IPS DF 4.7 (cell line): Measurements from ENCODE around the gene CBLC.
"Not testable (repeated sequence)": the region's sequence is repeated elsewhere in the genome, so short reads cannot be mapped to it uniquely, and the experiment has no call there.

ENCODE experiments used
- DNase-seq: peaks from one replicate; pipeline ENCODE4 v3.0.0-alpha.2; 2013; ENCODE audit warnings: low spot score; ENCODE audit errors: extremely low read depth

CBLC gene

DNA sequence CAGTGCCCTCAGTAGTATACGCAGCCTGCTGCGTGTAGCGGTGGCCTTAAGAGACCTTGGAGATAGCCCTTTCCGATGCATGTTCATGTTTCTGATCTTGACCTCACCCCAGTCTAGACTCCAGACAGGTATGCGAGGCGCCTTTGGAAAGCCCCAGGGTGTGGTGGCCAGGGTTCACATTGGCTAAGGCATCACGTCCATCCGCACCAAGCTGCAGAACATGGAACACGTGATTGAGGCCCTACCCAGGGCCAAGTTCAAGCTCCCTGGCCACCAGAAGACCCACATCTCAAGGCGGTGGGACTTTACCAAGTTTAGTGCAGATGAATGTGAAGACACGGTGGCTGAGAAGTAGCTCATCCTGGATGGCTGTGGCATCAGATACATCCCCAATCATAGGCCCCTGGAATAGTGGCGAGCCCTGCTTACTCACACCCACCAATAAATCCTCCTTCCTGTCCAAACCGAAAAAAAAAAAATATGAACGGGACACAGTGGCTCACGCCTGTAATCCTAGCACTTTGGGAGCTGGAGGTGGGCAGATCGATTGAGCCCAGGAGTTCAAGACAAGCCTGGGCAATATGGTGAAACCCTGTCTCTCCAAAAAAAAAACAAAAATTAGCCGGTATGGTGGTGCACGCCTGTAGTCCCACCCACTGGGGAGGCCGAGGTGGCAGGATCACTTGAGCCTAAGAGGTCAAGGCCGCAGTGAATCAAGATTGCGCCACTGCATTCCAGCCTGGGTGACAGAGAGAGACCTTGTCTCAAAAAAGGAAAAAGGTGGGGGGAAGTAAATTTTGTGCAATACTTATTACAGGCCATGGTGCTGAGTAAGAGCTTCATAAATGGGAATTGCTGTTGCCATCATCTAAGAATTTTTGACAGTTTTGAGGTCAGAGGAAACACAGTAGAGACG is 12.4 kb upstream of the CBLC start:
- no peak for DNase-seq

GRCh38 chr19:44765949-44766335 is 11.7 kb upstream of the CBLC start:
- DNase-seq = no peak

DNA sequence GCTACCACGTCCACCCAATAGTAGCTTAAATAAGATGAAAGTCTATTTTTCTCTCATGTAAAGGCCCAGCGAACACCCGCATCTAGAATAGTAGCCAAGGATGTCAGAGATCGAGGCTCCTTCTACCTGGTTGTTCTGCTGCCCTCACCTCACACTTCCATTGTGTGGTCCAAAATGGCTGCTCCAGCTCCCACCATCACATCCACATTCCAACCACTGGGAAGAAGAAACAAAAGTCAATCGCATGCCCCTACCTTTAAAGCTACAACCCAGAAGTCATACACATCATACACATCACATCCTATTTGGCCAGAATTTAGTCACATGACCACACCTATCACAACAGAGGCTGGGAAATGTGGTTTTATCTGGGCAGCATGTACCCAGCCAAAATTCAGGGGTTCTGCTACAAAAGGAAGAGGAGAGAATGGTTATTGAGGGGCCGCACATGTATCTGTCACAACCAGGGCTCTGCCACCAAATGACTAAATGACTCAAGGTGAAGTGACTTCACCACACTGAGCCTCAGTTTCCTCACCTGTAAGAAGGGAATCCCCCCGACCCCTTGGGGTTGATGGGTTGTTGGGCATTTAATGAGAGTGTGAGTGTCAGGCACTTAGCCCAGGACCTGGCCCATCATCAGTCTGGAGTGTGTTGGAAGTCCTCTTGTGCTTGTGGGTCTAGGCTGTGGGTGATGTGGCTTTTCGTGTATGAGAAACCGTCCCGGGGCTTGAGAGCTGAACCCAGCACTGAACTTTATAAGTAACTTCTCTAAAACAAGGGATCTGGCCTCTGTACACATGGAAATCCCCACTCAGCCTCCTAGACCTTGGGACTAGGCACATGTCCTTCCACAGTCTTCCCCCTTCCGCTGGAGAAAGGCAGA is 10.2 kb upstream of the CBLC start:
- no peak for DNase-seq

DNA sequence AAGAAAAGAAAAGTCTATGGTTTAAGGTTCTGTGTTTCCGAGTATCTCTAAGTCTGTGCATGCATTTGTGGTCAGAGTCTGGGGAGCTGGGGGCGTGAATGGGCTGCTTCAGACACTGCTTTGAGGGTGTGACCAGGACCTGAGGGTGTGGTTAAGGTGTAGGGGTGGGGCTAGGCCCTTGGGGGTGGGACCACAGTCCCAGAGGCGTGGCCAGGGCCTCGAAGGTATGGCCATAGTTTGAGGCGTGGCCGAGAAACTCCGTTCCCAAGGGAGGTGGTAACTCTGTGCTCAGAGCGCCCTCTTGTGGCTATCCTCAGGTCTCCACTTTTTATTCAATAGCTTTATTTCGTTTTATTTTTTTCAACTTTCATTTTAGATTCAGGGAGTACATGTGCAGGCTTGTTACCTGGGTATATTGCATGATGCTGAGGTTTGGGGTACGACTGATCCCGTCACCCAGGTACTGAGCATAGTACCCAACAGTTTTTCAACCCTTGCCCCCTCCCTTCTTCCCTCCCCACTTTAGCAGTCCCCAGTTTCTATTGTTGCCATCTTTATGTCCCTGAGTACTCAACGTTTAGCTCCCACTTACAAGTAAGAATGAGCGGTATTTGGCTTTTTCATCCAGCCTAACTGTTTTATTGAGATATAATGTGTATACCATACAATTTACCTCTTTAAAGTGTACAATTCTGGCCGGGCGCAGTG is 7.0 kb upstream of the CBLC start:
- DNase-seq = peak; percentile 90

- DNase-seq = not testable (repeated sequence)
Observed at GRCh38 chr19:44772144-44772543, 5.5 kb upstream of the CBLC start.

DNA sequence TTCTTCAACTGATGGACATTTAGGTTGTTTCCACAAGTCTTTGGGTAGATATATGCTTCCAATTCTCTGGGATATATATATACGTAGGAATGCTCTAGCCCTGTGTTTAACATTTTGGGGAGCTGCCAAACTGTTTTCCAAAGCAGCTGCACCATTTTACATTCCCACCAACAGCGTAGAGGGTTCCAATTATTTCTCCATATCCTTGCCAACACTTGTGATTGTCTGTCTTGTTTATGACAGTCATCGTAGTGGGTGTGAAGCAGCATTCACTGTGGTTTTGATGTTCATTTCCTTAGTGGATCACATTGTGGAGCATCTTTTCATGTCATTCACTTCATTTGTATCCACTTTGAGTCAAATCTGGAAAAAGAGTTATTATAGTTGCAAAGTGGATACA is 4.7 kb upstream of the CBLC start:
- DNase-seq = no peak

DNA sequence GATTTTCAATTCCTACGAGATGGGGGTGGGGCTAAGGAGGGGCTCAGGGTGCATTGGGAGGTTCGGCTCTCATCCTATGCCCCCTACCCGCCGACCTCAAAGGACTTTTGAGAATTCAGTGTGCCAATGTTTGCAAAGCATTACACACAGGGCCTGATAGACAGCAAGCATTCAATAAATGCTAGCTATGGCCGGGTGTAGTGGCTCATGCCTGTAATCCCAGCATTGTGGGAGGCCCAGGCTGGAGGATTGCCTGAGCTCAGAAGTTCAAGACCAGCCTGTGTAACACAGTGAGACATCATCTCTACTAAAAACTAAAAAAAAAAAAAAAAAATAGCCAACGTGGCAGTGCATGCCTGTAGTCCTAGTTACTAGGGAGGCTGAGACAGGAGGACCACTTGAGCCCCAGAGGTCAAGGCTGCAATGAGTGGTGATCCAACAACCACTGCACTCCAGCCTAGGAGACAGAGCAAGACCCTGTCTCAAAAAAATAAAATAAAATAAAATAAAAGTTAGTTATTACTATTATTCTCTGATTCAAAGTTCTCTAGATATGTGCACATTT is 1.9 kb upstream of the CBLC start:
- no peak for DNase-seq

DNA sequence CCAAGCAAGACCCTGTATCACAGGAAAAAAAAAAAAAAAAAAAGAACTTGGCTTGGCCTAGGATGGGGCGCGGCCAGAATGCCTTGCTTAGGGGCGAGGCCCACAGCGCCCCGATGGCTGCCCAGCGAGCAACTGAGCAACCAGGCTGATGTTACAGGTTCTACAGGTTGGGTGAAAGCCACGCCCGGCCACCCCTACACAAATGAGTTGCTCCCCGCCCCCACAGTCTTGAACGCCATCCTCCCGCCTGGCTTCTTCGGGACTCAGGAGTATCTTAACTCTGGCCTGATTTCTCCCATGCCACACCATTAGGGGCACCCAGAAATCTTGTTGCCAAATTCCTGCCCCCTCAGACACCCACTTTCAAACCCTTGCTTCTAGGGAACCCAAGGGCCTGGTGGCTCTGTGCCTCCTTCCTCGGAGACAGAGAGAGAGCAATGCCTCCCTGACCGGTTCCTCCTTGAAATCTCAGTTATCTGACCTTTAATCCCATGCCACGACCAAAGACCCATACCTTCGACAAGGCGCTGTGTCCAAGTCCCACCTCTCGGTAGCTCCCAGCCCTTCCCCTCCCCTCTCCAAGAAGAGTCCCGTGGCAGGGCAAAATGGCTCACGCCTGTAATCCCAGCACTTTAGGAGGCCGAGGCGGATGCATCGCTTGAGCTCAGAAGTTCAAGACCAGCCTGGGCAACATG is 1.1 kb upstream of the CBLC start:
- DNase-seq = no peak

DNA sequence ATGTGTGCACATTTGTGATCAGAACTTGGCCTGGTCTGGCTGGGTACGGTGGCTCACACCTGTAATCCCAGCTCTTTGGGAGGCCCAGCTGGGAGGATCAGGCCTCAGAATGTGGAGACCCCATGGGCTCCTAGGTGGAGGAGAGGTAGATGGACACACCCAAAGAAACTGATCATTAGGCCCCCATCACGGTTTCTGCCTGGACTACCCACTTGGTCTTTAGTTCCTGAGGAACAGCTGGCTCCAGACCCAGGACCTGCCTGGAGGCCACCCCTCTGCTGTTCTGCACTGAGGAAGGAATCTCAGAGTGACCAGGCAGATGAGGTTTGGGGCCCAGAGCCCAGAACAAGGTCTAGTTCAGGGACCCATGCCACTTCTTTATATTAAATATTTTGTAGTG is 1.5 kb downstream of the CBLC start:
- no peak for DNase-seq

DNA sequence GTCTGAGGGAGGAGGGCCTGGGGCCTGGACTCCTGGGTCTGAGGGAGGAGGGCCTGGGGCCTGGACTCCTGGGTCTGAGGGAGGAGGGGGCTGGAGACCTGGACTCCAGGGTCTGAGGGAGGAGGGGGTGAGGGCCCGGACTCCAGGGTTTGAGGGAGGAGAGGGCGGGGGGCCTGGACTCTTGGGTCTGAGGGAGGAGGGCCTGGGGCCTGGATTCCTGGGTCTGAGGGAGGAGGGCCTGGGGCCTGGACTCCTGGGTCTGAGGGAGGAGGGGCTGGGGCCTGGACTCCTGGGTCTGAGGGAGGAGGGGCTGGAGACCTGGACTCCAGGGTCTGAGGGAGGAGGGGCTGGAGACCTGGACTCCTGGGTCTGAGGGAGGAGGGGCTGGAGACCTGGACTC is 4.0 kb downstream of the CBLC start:
- DNase-seq = not testable (repeated sequence)

GRCh38 chr19:44782729-44783128 is 5.0 kb downstream of the CBLC start:
- no peak for DNase-seq

GRCh38 chr19:44783545-44783944 is 5.9 kb downstream of the CBLC start:
- no peak for DNase-seq

- no peak for DNase-seq
Observed at GRCh38 chr19:44785271-44785670, 7.6 kb downstream of the CBLC start.

- no peak for DNase-seq
Observed at GRCh38 chr19:44785993-44786392, 8.3 kb downstream of the CBLC start.

- DNase-seq = no peak
Observed at GRCh38 chr19:44788971-44789370, 11.3 kb downstream of the CBLC start.

- DNase-seq = no peak
Observed at GRCh38 chr19:44789943-44790483, 12.3 kb downstream of the CBLC start.

- no peak for DNase-seq
Observed at GRCh38 chr19:44792281-44792680, 14.6 kb downstream of the CBLC start.

DNA sequence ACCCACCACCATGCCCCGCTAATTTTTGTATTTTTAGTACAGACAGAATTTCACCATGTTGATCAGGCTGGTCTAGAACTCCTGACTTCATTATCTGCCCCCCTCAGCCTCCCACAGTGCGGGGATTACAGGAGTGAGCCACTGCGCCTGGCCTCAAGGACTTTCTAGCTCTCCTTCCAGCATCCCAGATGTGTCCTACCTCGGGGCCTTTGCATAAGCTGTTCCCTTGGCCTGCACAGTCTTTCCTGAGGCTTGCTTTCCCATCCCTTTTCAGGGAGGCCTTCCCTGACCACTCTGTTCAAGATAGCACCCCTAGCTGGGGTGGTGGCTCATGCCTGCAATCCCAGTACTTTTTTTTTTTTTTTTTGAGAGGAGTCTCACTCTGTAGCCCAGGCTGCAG is 16.9 kb downstream of the CBLC start:
- no peak for DNase-seq

GRCh38 chr19:44795398-44795987 is 17.8 kb downstream of the CBLC start:
- DNase-seq = no peak

DNA sequence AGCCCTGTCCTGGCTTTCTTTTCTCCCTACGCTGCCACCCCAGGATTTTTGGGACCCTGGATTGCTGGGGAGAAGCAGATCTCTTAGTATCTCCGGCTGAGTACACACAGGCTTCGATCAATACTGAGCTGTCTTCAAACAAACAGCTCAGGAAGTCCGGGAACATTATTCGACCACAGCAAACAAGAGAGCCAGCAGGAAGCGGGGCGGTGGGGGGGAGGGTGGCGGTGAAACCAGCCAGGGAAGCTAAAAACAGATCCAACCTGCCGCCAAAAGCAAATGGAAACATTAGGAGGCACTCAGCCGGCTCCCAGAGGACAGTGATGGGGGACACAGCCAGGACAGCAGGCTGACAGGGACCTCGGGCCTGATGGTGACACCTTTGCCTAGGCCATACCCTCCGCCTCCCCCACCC is 19.0 kb downstream of the CBLC start:
- DNase-seq = no peak
